OCI-LY1 (cell line): ENCODE data around the gene BRD2.

Experiments used
- CTCF ChIP-seq: fragments of 200-600 bp; sonication (generic), shearing (Covaris generic); IDR thresholded peaks from 2 replicates; pipeline ENCODE4 v1.5.1; 2017; ENCODE audit warnings: mild to moderate bottlenecking, antibody characterized with exemption, low read length, moderate library complexity, mixed read lengths
- EZH2 ChIP-seq: fragments of 200-600 bp; sonication (generic), shearing (Covaris generic); IDR thresholded peaks from 2 replicates; pipeline ENCODE4 v1.8.0; 2017; ENCODE audit warnings: borderline replicate concordance, mixed run types, mild to moderate bottlenecking, antibody characterized with exemption, low read length, moderate library complexity, mixed read lengths

GRCh38 chr6:33030245-33030644 is 61.9 kb downstream of the BRD2 start:
- TF ChIP-seq CTCF (no peak), EZH2 (no peak)
